Activated CD4-positive, alpha-beta T cell treated with anti-CD3 and anti-CD28 coated beads for 48 hours (primary cell): Measurements from ENCODE around the gene TRIM67.

Experiments used
- DNase-seq: peaks from one replicate; pipeline ENCODE4 v3.0.0-alpha.2; 2020

TRIM67 gene

DNA sequence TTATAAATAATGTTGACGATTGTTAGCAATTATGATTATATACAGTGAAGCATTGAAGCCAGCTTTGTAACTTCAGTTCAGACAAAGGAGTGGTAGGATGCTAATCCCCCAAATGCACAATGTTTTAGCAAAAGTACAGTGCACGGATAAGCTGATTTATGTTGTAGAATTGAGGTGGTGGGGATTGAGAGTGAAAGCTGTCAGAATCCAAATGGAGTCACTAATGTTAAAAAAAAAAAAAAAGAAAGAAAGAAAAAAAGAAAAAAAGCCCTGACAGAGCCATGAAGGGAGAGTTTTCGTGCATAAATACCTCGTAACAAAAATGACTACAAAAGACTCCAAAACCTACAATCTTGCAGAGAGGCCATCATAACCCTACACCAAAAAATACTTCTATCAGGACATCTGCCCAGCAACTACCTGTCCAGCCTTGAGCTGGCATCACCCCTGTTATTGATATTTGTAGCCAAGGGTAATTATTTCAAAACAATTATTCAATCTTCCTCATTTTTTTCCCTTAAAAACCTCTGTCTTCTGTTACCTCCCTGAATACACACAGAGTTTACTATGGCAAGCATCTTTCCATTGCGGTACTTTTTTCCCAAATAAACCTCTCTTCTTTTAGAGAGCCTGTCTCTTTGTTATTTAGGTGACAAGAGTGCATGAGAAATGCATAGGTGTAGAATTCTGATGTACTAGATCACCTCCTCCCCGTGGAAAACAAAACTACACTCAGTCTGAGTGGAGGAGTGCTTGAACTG lies 2.5 kb upstream of the TRIM67 start:
- no peak for DNase-seq

DNA sequence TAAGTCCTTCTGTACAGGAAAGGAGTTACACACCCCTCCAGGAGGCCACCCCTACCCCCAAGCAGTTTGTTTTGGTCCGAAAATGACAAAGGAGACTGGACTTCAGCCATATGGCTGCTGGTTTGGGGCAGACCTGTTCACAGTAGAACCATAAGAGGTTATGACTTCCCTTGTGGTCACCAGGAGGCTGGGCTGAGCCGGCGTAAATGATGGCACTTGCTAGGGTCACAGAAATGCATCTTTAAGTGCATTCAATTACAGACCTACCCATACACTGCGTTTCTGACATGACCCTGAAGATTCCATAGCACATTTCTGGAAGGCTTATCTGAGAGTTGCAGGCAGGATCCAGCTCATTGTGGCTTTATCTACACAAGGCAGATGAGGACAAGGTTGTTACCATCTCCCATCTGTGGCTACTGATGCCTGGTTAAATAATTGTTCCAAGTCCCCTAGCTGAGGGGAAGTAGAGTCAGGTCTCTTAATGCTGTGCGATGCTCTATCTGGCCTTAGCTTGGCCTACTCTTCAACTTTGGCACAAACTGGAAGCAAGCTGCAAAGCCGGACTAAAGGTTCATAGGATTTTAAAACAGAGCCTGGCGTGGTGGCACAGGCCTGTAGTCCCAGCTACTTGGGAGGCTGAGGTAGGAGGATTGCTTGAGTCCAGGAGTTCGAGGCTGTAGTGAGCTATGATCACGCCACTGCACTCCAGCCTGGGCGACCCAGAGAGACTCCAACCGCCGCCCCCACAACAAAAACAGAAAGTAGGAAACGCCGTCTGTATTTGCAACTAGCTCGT lies 1.7 kb upstream of the TRIM67 start:
- no peak for DNase-seq

DNA sequence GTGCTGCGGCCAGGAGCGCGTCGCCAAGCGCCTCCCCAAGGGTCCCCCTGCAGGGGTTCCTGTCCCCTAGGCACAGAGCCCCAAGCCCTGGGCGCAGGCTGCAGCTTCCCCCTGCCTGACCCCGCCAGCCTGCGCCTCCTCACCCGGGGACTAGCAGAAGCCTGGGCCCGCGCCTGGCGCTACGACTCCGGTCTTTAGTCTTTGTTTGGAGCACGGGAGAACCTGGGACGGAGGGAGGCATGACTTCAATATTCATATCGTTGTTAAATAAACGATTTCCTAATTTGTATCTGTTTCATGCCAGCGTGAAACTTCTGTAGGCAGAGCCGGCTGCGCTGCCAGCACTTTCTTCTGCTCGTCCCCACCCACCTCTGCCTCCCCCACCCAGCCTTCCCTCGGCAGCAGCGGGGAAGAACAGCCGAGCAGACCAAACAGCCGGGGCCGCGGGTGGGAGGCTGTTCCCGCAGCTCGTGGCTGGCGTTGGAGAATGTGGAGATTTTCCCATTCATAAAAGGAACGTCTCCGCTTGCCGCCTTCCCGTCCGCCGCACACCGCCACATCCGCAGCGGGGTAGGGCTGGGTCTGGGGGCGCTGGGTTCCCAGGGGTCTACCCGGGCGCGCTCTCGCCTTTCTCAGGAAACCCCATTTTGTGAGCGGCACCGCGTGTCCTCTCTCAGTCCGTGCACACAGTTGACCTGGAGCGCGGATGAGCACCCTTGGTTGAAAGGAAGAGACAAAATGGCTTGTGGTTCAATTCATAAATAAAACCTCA lies 777 bp upstream of the TRIM67 start:
- peak; percentile 3 for DNase-seq

DNA sequence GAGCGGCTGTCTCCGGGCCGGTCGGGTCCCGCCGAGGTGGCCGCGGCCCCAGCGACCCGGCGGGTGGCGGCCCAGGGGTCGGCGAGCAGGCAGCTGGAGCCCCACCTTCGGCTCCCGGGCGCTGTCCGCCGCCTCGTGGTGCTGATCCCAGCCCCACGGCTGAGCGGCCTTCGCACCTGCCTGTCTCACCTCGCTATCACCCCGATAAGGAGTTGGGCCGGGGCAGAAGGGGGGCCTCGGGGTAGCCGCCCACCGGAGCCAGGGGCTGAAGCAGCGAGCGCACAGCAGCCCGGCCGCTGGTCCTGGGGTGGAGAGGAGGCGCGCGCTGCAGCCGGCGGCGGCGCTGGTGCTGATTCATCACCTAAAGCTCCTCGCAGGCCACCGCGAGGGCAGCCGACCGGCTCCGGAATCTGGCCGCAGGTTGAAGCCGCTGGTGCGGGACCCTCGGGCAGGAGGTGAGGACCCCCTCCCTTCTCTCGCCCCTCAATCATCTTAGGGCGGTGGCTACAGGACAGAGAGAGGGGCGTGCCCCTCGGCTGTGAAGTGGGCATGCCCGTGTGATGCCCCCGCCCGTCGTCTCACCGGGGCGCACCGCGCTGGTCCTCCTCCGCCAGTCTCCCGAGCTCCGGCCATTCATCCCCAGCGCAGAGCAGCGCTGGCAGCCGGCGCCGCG lies 575 bp downstream of the TRIM67 start:
- peak; percentile 42 for DNase-seq

DNA sequence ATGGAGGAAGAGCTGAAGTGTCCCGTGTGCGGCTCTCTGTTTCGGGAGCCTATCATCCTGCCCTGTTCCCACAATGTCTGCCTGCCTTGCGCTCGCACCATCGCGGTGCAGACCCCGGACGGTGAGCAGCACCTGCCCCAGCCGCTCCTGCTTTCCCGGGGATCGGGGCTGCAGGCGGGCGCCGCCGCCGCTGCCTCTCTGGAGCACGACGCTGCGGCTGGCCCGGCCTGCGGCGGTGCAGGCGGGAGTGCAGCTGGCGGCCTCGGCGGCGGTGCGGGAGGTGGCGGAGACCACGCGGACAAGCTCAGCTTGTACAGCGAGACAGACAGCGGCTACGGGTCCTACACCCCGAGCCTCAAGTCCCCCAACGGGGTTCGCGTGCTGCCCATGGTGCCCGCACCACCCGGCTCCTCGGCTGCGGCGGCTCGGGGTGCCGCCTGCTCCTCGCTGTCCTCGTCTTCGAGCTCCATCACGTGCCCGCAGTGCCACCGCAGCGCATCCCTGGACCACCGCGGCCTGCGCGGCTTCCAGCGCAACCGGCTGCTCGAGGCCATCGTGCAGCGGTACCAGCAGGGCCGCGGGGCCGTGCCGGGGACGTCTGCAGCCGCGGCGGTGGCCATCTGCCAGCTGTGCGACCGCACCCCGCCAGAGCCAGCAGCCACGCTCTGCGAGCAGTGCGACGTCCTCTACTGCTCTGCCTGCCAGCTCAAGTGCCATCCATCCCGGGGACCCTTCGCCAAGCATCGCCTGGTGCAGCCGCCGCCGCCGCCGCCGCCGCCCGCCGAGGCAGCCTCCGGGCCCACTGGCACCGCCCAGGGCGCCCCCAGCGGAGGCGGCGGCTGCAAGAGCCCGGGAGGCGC lies 1.3 kb downstream of the TRIM67 start:
- peak; percentile 5 for DNase-seq

DNA sequence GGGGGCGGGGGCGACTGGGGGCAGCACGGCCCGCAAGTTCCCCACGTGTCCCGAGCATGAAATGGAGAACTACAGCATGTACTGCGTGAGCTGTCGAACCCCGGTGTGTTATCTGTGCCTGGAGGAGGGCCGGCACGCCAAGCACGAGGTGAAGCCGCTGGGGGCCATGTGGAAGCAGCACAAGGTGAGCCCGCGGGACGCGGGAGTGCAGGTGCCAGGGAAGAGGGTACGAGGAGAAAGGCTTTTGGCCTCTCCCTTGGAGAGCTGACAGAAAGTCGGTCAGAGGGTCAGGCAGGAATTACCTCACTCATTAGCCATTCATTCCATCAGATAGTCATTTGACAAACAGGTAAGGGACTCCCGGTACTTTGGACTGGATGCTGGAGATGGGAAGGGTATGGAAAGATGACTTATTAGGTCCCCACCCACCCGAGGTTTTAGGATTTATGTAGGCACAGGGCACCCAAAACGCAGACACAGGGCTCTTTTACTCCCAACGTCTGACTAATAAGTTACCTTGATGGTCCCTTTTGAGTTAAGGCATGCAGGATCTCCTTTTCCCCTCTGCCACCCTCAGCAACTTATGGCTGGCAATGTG lies 2.1 kb downstream of the TRIM67 start:
- no peak for DNase-seq

DNA sequence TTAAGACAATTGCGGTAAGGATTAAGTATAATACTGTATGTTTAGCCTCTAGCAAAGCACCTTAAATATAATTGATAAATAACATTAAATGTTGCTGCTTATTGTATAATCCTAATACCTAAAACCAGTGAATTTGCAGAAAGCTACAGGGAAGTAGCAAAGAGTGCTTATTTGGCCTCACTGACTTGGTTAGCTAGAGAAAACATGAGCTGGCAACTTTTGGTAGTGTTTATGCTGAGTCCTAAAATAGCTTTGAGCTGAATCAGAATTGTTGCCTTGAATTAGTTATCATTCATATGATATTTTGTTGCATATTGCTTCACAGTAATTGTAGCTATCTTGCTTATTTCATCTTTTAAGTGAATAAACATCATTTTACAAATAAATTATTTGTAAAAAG lies 3.5 kb downstream of the TRIM67 start:
- DNase-seq = no peak

- DNase-seq = no peak
These were observed 4.5 kb downstream of the TRIM67 start for GRCh38 chr1:231166398-231166797.

DNA sequence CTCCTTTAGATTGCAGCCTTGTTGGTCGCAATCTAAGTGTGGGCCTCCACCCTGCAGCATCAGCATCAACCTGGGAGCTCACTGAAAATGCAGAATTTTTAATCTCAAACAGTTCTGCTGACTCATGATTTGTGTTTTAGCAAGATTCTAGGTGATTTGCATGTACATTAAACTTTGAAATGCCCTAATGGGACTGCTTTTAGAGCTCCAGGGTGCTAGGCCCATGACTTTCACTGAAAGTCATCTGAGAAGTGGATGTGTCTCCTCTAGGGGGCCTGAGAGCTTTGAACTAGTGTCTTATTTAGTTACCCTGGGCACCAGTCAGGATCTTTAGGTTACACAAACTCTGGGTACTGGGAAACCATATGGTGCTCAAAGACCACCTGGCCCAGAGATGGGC lies 9.0 kb downstream of the TRIM67 start:
- no peak for DNase-seq

DNA sequence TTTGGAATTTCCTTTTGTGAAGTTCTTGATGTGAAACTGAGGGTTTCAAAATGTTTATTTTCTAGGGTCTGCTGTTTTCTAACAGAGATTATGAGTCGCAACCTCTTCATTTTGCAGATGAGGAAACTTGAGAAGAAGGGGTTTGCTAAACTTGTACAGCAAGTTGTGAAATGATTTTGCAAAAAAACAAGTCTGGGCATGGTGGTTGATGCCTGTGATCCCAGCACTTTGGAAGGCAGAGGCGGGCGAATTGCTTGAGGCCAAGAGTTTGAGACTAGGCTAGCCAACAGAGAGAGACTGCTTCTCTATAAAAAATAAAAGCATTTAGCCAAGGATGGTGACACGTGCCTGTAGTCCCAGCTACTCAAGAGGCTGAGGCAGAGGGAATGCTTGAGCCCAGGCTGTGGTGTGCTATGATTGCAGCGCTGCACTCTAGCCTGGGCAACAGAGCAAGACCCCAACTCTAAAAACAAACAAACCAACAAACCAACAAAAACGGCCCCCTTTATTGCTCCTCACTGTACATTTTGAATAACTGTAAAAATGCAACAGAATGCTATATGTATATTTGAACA lies 9.9 kb downstream of the TRIM67 start:
- no peak for DNase-seq

GRCh38 chr1:231172411-231172810 lies 10.6 kb downstream of the TRIM67 start:
- no peak for DNase-seq

- no peak for DNase-seq
These were observed 14.6 kb downstream of the TRIM67 start for GRCh38 chr1:231176421-231176820.

DNA sequence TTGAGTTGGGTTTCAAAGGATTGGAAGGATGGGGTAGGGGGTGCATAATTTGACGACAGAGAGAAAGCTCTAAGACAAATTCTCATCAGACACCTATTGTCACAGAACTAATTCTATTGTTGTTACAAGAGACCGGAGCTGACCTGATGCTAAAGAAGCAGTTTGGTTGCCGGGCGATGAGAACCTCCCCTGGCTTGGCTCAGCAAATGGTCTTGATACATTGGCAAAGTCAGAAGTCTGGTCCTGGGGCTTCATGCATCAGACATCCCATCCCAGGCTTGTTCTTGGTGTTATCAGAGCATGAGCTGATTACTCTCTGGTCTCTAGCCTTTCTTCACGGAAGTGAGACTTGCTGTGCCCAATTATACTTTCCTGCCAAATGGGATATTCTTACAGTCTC lies 15.4 kb downstream of the TRIM67 start:
- no peak for DNase-seq

- DNase-seq = no peak
These were observed 16.1 kb downstream of the TRIM67 start for GRCh38 chr1:231177936-231178335.

DNA sequence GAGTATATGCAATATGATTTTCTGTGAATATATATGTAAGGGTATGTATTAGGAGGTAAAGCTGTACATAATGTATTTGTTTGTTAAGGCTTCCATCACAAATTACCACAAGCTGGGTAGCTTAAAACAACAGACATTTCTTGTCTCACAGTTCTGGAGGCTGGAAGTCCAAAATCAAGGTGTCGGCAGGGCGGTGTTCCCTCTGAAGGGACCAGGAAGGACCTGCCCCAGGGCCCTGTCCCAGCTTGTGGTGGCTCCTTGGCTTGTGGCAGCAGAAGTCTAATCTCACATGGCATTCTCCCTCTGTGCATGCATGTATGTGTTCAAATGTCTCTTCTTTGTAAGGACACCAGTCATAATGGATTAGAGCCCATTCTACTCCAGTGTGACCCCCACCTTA lies 17.1 kb downstream of the TRIM67 start:
- no peak for DNase-seq

DNA sequence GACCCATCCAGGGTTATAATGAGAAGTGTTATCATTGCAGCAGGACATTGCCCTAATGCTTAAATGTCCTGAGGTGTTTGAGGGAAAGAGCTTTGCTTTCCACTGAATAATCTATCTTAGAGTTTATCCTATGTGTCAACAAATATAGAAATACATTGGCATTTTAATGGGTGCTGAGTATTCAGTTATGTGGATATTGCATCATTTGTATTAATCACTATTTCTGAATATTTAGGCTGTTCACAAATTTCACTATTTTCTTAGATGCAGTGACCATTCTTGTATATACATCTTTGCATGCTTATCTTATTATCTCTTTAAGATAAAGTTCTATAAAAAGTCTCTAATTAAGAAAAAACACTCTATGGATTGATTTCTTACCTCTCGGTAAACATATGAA lies 18.2 kb downstream of the TRIM67 start:
- no peak for DNase-seq

DNA sequence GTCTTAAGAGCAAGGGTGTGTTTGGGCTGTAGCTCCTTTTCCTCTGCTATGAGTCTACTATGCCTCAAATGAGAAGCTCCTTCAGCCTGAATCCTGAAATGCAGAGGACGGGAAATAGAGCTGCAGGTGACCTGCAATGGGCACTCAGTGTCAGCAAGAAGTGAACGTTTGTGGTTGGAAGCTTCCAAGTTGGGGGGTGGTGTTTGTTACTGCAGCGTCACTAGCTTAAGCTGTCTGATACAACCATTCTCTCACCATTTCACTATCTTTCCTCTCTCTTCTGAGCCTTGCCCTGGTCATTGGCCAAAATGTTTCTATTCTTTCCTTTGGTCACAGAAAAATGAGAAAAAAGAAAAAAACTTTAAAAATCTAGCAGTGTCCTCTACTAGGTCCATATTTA lies 19.4 kb downstream of the TRIM67 start:
- no peak for DNase-seq

DNA sequence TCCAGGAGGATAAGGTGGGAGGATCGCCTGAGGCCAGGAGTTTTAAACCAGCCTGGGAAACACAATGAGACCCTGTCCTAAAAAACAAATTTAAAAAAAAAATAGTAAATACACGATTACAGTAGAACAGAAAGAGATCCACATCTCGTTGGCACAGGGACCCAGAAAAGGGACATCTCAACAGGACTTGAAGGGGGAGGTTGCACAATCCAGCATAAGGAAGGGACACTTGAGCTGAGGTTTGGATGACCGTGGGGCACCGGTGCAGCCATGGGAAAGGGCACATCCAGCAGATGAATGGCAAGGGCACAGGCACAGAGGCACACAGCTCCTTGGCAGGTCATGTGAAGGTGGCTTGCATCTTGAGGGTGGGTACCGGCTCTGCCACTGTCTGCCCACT lies 20.5 kb downstream of the TRIM67 start:
- DNase-seq = no peak

DNA sequence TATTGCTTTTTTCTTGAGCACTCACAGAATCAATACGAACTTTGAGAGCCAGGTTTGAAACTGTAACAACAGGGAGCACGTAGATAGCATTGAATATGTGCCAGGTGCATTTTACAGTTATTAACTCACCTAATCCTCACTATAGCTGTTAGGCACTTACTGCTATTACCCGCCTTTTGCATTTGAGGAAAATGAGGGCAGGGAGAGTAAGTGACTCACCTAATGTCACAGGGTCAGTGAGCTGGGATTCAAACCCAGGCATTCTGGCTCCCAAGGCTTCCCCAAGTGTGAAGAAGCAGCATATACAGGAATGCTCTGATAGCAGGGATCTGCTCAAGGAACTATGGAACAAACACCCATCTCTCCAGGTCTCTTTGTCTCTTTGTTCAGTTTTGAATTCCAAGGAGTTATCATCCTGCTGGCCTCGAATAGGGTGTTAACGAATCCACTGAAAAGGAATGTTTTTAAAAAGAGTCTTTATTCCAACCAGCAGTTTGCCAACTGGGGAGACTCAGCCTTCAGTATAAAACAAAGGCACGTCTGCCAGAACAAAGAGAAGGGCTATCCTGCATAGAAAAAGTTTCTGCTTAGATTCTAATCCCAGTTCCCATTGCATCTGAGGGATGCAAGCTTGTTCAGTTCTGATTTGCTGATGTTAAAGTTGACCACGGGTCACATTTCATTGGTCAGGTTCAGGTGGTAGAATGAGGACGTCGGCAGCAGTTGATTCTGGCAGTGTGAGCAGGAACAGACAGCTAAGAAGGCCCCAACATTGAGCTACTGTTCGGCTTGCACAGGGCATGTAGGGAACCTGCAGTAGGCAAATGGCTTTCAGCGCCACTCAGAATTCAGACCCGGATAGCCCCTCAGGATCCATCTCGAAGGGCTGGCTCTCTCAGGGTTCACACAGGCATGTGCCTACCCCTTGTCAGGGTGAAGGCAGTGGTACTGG lies 22.1 kb downstream of the TRIM67 start:
- no peak for DNase-seq

GRCh38 chr1:231184891-231185290 lies 23.0 kb downstream of the TRIM67 start:
- DNase-seq = no peak
